GM23338 (cell line): ENCODE measurements around the gene SLC2A1. TPM values are rescaled to one million over a fixed set of nuclear protein-coding genes. Genes with fewer than 3 reads are reported as not detected.

Source experiments
- ATAC-seq: fragments of 200-7000 bp; cut with Tn5 transposase; 3 replicates; pipeline ENCODE4 v1.9.1; 2020
- DNase-seq: peaks from one replicate; pipeline ENCODE4 v3.0.0-alpha.2; 2015; ENCODE audit warnings: low spot score
- H2AFZ ChIP-seq: fragments of 200-600 bp; sonication (generic); 2 replicates; pipeline ENCODE4 v1.8.0; 2016; ENCODE audit warnings: antibody characterized with exemption, mild to moderate bottlenecking, moderate library complexity
- H3F3A ChIP-seq: fragments of 200-600 bp; sonication (generic); replicated peaks from 2 replicates; pipeline ENCODE4 v1.8.0; 2017; ENCODE audit warnings: antibody characterized with exemption, mixed run types, low read depth
- H3K27ac ChIP-seq: fragments of 200-600 bp; sonication (generic); 2 replicates; pipeline ENCODE4 v1.6.1; 2016; ENCODE audit warnings: low read depth
- H3K27me3 ChIP-seq: fragments of 200-600 bp; sonication (generic); 2 replicates; pipeline ENCODE4 v1.8.0; 2016; ENCODE audit warnings: mild to moderate bottlenecking, mixed run types, moderate library complexity; ENCODE audit not compliant: insufficient read depth
- H3K36me3 ChIP-seq: fragments of 200-600 bp; sonication (generic); 2 replicates; pipeline ENCODE4 v1.8.0; 2016; ENCODE audit warnings: mild to moderate bottlenecking; ENCODE audit not compliant: insufficient read depth
- H3K4me1 ChIP-seq: fragments of 200-600 bp; sonication (generic); 2 replicates; pipeline ENCODE4 v1.8.0; 2016; ENCODE audit warnings: mild to moderate bottlenecking, moderate library complexity; ENCODE audit not compliant: insufficient read depth
- H3K4me2 ChIP-seq: fragments of 200-600 bp; sonication (generic); 2 replicates; pipeline ENCODE4 v1.7.1; 2017; ENCODE audit warnings: mixed run types
- H3K4me3 ChIP-seq: fragments of 200-600 bp; sonication (generic); 2 replicates; pipeline ENCODE4 v1.6.1; 2016; ENCODE audit warnings: mixed run types
- H3K79me2 ChIP-seq: fragments of 200-600 bp; sonication (generic); replicated peaks from 2 replicates; pipeline ENCODE4 v1.8.0; 2017; ENCODE audit warnings: mild to moderate bottlenecking; ENCODE audit not compliant: insufficient read depth
- H3K9me2 ChIP-seq: fragments of 200-600 bp; sonication (generic); 2 replicates; pipeline ENCODE4 v1.8.0; 2017; ENCODE audit not compliant: insufficient read depth
- H4K20me1 ChIP-seq: fragments of 200-600 bp; sonication (generic); replicated peaks from 2 replicates; pipeline ENCODE4 v1.8.0; 2017; ENCODE audit warnings: mild to moderate bottlenecking; ENCODE audit not compliant: insufficient read depth
- H3K27ac Mint-ChIP-seq: 2 replicates; pipeline ENCODE4 v1.8.0; 2020; ENCODE audit warnings: inconsistent platforms, mild to moderate bottlenecking, moderate library complexity, mixed read lengths
- H3K27me3 Mint-ChIP-seq: 3 replicates; pipeline ENCODE4 v1.8.0; 2022; ENCODE audit warnings: low read depth, mild to moderate bottlenecking, moderate library complexity, mixed read lengths, inconsistent platforms; ENCODE audit not compliant: insufficient read depth, poor library complexity
- H3K36me3 Mint-ChIP-seq: 3 replicates; pipeline ENCODE4 v1.8.0; 2021; ENCODE audit warnings: low read depth, mild to moderate bottlenecking, inconsistent platforms, moderate library complexity, mixed read lengths
- H3K4me1 Mint-ChIP-seq: 3 replicates; pipeline ENCODE4 v1.8.0; 2020; ENCODE audit warnings: mild to moderate bottlenecking, inconsistent platforms, mixed read lengths
- H3K4me3 Mint-ChIP-seq: 3 replicates; pipeline ENCODE4 v1.8.0; 2021; ENCODE audit warnings: moderate library complexity, mild to moderate bottlenecking, inconsistent platforms, mixed read lengths
- H3K9me3 Mint-ChIP-seq: 3 replicates; pipeline ENCODE4 v1.8.0; 2020; ENCODE audit warnings: moderate library complexity, mild to moderate bottlenecking, inconsistent platforms, mixed read lengths
- CREB1 ChIP-seq: fragments of 250-450 bp; sonication (Bioruptor Pico); IDR thresholded peaks from 2 replicates; pipeline ENCODE4 v1.5.0; 2020; ENCODE audit warnings: low read depth, mild to moderate bottlenecking, moderate library complexity
- CTCF ChIP-seq, 2 experiments: fragments of 200-600 bp in 1 of 2; sonication (generic) in 1 of 2; conservative IDR thresholded peaks; 2 replicates each; pipeline versions ENCODE4 v1.5.1 to v1.6.1; 2016 to 2017; ENCODE audit warnings: antibody characterized with exemption in 2 of 2, low read depth in 2 of 2, mild to moderate bottlenecking in 2 of 2, moderate library complexity in 1 of 2
- ETS1 ChIP-seq: IDR thresholded peaks from 2 replicates; pipeline ENCODE4 v1.6.1; 2016; ENCODE audit warnings: antibody characterized with exemption
- EZH2 ChIP-seq: fragments of 200-600 bp; sonication (generic); IDR thresholded peaks from one replicate; pipeline ENCODE4 v1.8.0; 2017; ENCODE audit warnings: antibody characterized with exemption, mild to moderate bottlenecking, low read depth; ENCODE audit not compliant: unreplicated experiment
- JUNB ChIP-seq: IDR thresholded peaks from one replicate; pipeline ENCODE4 v1.6.1; 2016; ENCODE audit warnings: antibody characterized with exemption; ENCODE audit not compliant: unreplicated experiment
- NANOG ChIP-seq: IDR thresholded peaks from 2 replicates; pipeline ENCODE4 v1.6.1; 2016; ENCODE audit warnings: antibody characterized with exemption, borderline replicate concordance
- STAT1 ChIP-seq: IDR thresholded peaks from one replicate; pipeline ENCODE4 v1.6.1; 2016; ENCODE audit warnings: antibody characterized with exemption; ENCODE audit not compliant: unreplicated experiment
- ZNF114 ChIP-seq: fragments of 250-450 bp; sonication (Bioruptor Pico); IDR thresholded peaks from 2 replicates; pipeline ENCODE4 v1.5.0; 2020; ENCODE audit warnings: mild to moderate bottlenecking, moderate library complexity
- ZNF331 ChIP-seq: fragments of 250-450 bp; sonication (Bioruptor Pico); IDR thresholded peaks from 2 replicates; pipeline ENCODE4 v1.5.0; 2020; ENCODE audit warnings: low read depth, mild to moderate bottlenecking, moderate library complexity
- polyA plus RNA-seq: library from polyadenylated mRNA; unstranded; fragments of >200 nt; fragmentation: Nextera tagmentation; extraction: Ambion mirVana; gene quantifications from 2 replicates; pipeline ENCODE4 v1.2.1, GENCODE V29; 2016
- total RNA-seq: library from RNA; depleted of rRNA; stranded (reverse); fragments of >200 nt; shearing (Covaris generic); gene quantifications from 2 replicates; pipeline ENCODE4 v1.2.3, GENCODE V29; 2014
- TF ChIP-seq, protein P1 (sequence below): fragments of 250-450 bp; sonication (Bioruptor Pico); IDR thresholded peaks from 2 replicates; pipeline ENCODE4 v1.5.0; 2020; ENCODE audit warnings: mild to moderate bottlenecking, moderate library complexity
- TF ChIP-seq, protein P2 (sequence below): IDR thresholded peaks from one replicate; pipeline ENCODE4 v1.6.1; 2018; ENCODE audit warnings: antibody characterized with exemption; ENCODE audit not compliant: unreplicated experiment

The SLC2A1 gene
- total and polyA plus RNA-seq, 2 experiments from 2014 or later, result 66.1 to 305 TPM

DNA sequence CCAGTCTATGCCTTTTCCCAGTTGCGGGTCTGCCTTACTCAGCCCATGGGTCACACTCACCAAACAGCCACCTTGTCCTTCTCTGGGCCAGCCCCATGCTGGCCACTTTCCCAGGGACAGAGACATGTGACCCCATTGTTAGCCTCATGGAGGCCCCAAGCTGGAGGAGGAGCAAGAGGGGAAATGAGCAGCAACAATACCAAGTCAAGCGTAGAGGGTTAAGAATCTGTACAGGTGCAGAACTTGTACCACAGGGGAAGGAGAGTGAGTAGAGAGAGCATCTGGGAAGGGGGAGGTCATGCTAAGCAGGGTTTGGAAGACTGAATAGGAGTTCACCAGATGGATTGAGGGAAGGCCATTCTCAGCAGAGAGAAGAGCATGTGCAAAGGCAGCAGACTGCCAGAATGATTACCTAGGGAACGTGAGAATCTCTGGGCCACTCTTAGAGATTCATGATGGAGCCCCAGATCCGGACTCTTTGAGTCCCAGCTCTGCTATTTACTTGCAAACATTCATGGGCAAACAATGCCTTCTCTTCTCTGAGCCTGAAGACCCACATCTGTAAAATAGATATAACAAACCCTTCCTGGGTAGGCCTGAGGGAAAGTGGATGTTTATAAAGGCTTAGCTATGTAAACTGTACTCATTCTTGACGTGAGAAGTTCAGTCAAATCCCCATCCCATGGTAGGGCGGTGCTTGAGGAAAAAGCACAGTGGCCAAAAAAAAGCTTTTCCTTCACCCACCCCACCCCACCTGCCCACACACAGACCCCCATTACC lies 2.8 kb upstream of the SLC2A1 start:
- DNase-seq, result no peak
- Mint-ChIP-seq H3K36me3 (peaks cover 22% of the 10 kb centered on the region), H3K27me3 (peaks cover 19% of the 10 kb centered on the region), H3K27ac (peak overlapping the region; percentile 98), H3K4me3 (peak overlapping the region; percentile 95), H3K9me3 (no peaks in the 10 kb centered on the region; the same call in 1 of the 3 replicates), H3K4me1 (peaks cover 42% of the 10 kb centered on the region)
- Histone ChIP-seq H3K79me2 (peaks cover 67% of the 10 kb centered on the region), H3K27me3 (no peaks in the 10 kb centered on the region), H3K4me3 (peak overlapping the region; percentile 37; the same call in 1 of the 2 replicates), H3K4me2 (peak overlapping the region; percentile 90), H3K9me2 (no peaks in the 10 kb centered on the region), H3K27ac (peak overlapping the region; percentile 95), H3K4me1 (peaks cover 49% of the 10 kb centered on the region), H3K36me3 (no peaks in the 10 kb centered on the region), H2AFZ (no peak overlapping the region), H3F3A (peaks cover 13% of the 10 kb centered on the region), H4K20me1 (peaks cover 12% of the 10 kb centered on the region)
- ATAC-seq, result no peak
- TF ChIP-seq ZNF331, result no peak
- no peak for TF ChIP-seq CTCF (conservative IDR thresholded peaks at IDR 0.05; ENCODE audit: low read depth in 2 of 2)
- TF ChIP-seq NANOG, result no peak
- no peak for TF ChIP-seq ZNF114 (CRISPR knock-in tag)
- no peak for TF ChIP-seq EZH2
- TF ChIP-seq STAT1, result no peak
- TF ChIP-seq, protein P1, sequence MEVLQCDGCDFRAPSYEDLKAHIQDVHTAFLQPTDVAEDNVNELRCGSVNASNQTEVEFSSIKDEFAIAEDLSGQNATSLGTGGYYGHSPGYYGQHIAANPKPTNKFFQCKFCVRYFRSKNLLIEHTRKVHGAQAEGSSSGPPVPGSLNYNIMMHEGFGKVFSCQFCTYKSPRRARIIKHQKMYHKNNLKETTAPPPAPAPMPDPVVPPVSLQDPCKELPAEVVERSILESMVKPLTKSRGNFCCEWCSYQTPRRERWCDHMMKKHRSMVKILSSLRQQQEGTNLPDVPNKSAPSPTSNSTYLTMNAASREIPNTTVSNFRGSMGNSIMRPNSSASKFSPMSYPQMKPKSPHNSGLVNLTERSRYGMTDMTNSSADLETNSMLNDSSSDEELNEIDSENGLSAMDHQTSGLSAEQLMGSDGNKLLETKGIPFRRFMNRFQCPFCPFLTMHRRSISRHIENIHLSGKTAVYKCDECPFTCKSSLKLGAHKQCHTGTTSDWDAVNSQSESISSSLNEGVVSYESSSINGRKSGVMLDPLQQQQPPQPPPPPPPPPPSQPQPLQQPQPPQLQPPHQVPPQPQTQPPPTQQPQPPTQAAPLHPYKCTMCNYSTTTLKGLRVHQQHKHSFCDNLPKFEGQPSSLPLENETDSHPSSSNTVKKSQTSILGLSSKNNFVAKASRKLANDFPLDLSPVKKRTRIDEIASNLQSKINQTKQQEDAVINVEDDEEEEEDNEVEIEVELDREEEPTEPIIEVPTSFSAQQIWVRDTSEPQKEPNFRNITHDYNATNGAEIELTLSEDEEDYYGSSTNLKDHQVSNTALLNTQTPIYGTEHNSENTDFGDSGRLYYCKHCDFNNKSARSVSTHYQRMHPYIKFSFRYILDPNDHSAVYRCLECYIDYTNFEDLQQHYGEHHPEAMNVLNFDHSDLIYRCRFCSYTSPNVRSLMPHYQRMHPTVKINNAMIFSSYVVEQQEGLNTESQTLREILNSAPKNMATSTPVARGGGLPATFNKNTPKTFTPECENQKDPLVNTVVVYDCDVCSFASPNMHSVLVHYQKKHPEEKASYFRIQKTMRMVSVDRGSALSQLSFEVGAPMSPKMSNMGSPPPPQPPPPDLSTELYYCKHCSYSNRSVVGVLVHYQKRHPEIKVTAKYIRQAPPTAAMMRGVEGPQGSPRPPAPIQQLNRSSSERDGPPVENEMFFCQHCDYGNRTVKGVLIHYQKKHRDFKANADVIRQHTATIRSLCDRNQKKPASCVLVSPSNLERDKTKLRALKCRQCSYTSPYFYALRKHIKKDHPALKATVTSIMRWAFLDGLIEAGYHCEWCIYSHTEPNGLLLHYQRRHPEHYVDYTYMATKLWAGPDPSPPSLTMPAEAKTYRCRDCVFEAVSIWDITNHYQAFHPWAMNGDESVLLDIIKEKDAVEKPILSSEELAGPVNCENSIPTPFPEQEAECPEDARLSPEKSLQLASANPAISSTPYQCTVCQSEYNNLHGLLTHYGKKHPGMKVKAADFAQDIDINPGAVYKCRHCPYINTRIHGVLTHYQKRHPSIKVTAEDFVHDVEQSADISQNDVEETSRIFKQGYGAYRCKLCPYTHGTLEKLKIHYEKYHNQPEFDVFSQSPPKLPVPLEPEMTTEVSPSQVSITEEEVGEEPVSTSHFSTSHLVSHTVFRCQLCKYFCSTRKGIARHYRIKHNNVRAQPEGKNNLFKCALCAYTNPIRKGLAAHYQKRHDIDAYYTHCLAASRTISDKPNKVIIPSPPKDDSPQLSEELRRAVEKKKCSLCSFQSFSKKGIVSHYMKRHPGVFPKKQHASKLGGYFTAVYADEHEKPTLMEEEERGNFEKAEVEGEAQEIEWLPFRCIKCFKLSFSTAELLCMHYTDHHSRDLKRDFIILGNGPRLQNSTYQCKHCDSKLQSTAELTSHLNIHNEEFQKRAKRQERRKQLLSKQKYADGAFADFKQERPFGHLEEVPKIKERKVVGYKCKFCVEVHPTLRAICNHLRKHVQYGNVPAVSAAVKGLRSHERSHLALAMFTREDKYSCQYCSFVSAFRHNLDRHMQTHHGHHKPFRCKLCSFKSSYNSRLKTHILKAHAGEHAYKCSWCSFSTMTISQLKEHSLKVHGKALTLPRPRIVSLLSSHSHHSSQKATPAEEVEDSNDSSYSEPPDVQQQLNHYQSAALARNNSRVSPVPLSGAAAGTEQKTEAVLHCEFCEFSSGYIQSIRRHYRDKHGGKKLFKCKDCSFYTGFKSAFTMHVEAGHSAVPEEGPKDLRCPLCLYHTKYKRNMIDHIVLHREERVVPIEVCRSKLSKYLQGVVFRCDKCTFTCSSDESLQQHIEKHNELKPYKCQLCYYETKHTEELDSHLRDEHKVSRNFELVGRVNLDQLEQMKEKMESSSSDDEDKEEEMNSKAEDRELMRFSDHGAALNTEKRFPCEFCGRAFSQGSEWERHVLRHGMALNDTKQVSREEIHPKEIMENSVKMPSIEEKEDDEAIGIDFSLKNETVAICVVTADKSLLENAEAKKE (CRISPR knock-in tag), result no peak
- no peak for TF ChIP-seq JUNB
- no peak for TF ChIP-seq ETS1
- TF ChIP-seq, protein P2, sequence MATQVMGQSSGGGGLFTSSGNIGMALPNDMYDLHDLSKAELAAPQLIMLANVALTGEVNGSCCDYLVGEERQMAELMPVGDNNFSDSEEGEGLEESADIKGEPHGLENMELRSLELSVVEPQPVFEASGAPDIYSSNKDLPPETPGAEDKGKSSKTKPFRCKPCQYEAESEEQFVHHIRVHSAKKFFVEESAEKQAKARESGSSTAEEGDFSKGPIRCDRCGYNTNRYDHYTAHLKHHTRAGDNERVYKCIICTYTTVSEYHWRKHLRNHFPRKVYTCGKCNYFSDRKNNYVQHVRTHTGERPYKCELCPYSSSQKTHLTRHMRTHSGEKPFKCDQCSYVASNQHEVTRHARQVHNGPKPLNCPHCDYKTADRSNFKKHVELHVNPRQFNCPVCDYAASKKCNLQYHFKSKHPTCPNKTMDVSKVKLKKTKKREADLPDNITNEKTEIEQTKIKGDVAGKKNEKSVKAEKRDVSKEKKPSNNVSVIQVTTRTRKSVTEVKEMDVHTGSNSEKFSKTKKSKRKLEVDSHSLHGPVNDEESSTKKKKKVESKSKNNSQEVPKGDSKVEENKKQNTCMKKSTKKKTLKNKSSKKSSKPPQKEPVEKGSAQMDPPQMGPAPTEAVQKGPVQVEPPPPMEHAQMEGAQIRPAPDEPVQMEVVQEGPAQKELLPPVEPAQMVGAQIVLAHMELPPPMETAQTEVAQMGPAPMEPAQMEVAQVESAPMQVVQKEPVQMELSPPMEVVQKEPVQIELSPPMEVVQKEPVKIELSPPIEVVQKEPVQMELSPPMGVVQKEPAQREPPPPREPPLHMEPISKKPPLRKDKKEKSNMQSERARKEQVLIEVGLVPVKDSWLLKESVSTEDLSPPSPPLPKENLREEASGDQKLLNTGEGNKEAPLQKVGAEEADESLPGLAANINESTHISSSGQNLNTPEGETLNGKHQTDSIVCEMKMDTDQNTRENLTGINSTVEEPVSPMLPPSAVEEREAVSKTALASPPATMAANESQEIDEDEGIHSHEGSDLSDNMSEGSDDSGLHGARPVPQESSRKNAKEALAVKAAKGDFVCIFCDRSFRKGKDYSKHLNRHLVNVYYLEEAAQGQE, result no peak
- no peak for TF ChIP-seq CREB1 (CRISPR knock-in tag)
